ELR (cell line): ENCODE data around the gene ZFPM1.
"Not testable (repeated sequence)": the region's sequence is repeated elsewhere in the genome, so short reads cannot be mapped to it uniquely, and the experiment has no call there.

Source experiments
- DNase-seq: peaks from one replicate; pipeline ENCODE4 v3.0.0-alpha.2; 2015; ENCODE audit warnings: low read depth

ZFPM1 gene

GRCh38 chr16:88453217-88453531 lies at the start of gene ZFPM1:
Gene ZFPM1, plus strand, starts transcription at chr16:88453280. Its CDS starts 359 bp downstream, at chr16:88453639.
- no peak for DNase-seq

- DNase-seq: peak; percentile 47
Measured at GRCh38 chr16:88403794-88404581, 49.1 kb upstream of the ZFPM1 start.

GRCh38 chr16:88404769-88405168 lies 48.3 kb upstream of the ZFPM1 start:
- DNase-seq: no peak

- no peak for DNase-seq
Measured at GRCh38 chr16:88405216-88406060, 47.6 kb upstream of the ZFPM1 start.

- no peak for DNase-seq
Measured at GRCh38 chr16:88406096-88407041, 46.7 kb upstream of the ZFPM1 start.

GRCh38 chr16:88407042-88407420 lies 46.0 kb upstream of the ZFPM1 start:
- no peak for DNase-seq

- no peak for DNase-seq
Measured at GRCh38 chr16:88407807-88408206, 45.3 kb upstream of the ZFPM1 start.

GRCh38 chr16:88408561-88409142 lies 44.4 kb upstream of the ZFPM1 start:
- DNase-seq: no peak

GRCh38 chr16:88409296-88410065 lies 43.6 kb upstream of the ZFPM1 start:
- DNase-seq: no peak

GRCh38 chr16:88410297-88410968 lies 42.6 kb upstream of the ZFPM1 start:
- DNase-seq: not testable (repeated sequence)

- no peak for DNase-seq
Measured at GRCh38 chr16:88411951-88412576, 41.0 kb upstream of the ZFPM1 start.

GRCh38 chr16:88412766-88413165 lies 40.3 kb upstream of the ZFPM1 start:
- DNase-seq: no peak

- DNase-seq: no peak
Measured at GRCh38 chr16:88413231-88413630, 39.8 kb upstream of the ZFPM1 start.

GRCh38 chr16:88413631-88414030 lies 39.4 kb upstream of the ZFPM1 start:
- no peak for DNase-seq

GRCh38 chr16:88414521-88415380 lies 38.3 kb upstream of the ZFPM1 start:
- no peak for DNase-seq

GRCh38 chr16:88415381-88415705 lies 37.7 kb upstream of the ZFPM1 start:
- DNase-seq: no peak

GRCh38 chr16:88415713-88416323 lies 37.3 kb upstream of the ZFPM1 start:
- DNase-seq: no peak

GRCh38 chr16:88416686-88417085 lies 36.4 kb upstream of the ZFPM1 start:
- DNase-seq: no peak
